ENCODE results near the gene EIF3B.
A peak's percentile ranks its signal among the peaks of the same experiment; 100 is the strongest.
"Not testable (repeated sequence)": the region's sequence is repeated elsewhere in the genome, so short reads cannot be mapped to it uniquely, and the experiment has no call there.

EIF3B gene

GRCh38 chr7:2325162-2325561 is 29.5 kb upstream of the EIF3B start:
- Histone ChIP-seq H3K4me1 (ENCODE audit: insufficient read depth, low read length) (no peaks in the 10 kb centered on the region), H3K36me3 (ENCODE audit: insufficient read depth, low read length) (no peaks in the 10 kb centered on the region), H3K9ac (ENCODE audit: low read depth, low read length) (no peak overlapping the region), H3K9me3 (ENCODE audit: control insufficient read depth, insufficient read depth, low read length) (no peaks in the 10 kb centered on the region)

- no peaks in the 10 kb centered on the region for H3K9me3 ChIP-seq (ENCODE audit: control insufficient read depth, insufficient read depth, low read length)
- H3K9ac ChIP-seq (ENCODE audit: low read depth, low read length) = no peak overlapping the region
- no peaks in the 10 kb centered on the region for H3K4me1 ChIP-seq (ENCODE audit: insufficient read depth, low read length)
- no peaks in the 10 kb centered on the region for H3K36me3 ChIP-seq (ENCODE audit: insufficient read depth, low read length)
Observed at GRCh38 chr7:2326951-2327350, 27.7 kb upstream of the EIF3B start.

- Histone ChIP-seq H3K4me1 (ENCODE audit: insufficient read depth, low read length) (no peaks in the 10 kb centered on the region), H3K9ac (ENCODE audit: low read depth, low read length) (no peak overlapping the region), H3K9me3 (ENCODE audit: control insufficient read depth, insufficient read depth, low read length) (no peaks in the 10 kb centered on the region), H3K36me3 (ENCODE audit: insufficient read depth, low read length) (no peaks in the 10 kb centered on the region)
Observed at GRCh38 chr7:2330493-2330892, 24.1 kb upstream of the EIF3B start.

GRCh38 chr7:2331707-2332106 is 22.9 kb upstream of the EIF3B start:
- Histone ChIP-seq H3K9ac (ENCODE audit: low read depth, low read length) (no peak overlapping the region), H3K36me3 (ENCODE audit: insufficient read depth, low read length) (no peaks in the 10 kb centered on the region), H3K9me3 (ENCODE audit: control insufficient read depth, insufficient read depth, low read length) (no peaks in the 10 kb centered on the region), H3K4me1 (ENCODE audit: insufficient read depth, low read length) (no peaks in the 10 kb centered on the region)

- not testable (repeated sequence) for H3K4me1 ChIP-seq (ENCODE audit: insufficient read depth, low read length); H3K9me3 ChIP-seq (ENCODE audit: control insufficient read depth, insufficient read depth, low read length); H3K9ac ChIP-seq (ENCODE audit: low read depth, low read length); H3K36me3 ChIP-seq (ENCODE audit: insufficient read depth, low read length)
Observed at GRCh38 chr7:2332606-2333231, 21.9 kb upstream of the EIF3B start.

GRCh38 chr7:2336626-2337299 is 17.9 kb upstream of the EIF3B start:
- Histone ChIP-seq H3K9me3 (ENCODE audit: control insufficient read depth, insufficient read depth, low read length) (no peaks in the 10 kb centered on the region), H3K9ac (ENCODE audit: low read depth, low read length) (no peak overlapping the region), H3K4me1 (ENCODE audit: insufficient read depth, low read length) (no peaks in the 10 kb centered on the region), H3K36me3 (ENCODE audit: insufficient read depth, low read length) (no peaks in the 10 kb centered on the region)

GRCh38 chr7:2347351-2348063 is 7.1 kb upstream of the EIF3B start:
- H3K36me3 ChIP-seq (ENCODE audit: insufficient read depth, low read length); H3K9me3 ChIP-seq (ENCODE audit: control insufficient read depth, insufficient read depth, low read length); H3K4me1 ChIP-seq (ENCODE audit: insufficient read depth, low read length); H3K9ac ChIP-seq (ENCODE audit: low read depth, low read length): not testable (repeated sequence)

- Histone ChIP-seq H3K9me3 (ENCODE audit: control insufficient read depth, insufficient read depth, low read length) (no peaks in the 10 kb centered on the region), H3K9ac (ENCODE audit: low read depth, low read length) (no peak overlapping the region), H3K4me1 (ENCODE audit: insufficient read depth, low read length) (no peaks in the 10 kb centered on the region), H3K36me3 (ENCODE audit: insufficient read depth, low read length) (no peaks in the 10 kb centered on the region)
Observed at GRCh38 chr7:2350055-2350454, 4.6 kb upstream of the EIF3B start.

GRCh38 chr7:2350861-2351260 is 3.8 kb upstream of the EIF3B start:
- no peaks in the 10 kb centered on the region for H3K9me3 ChIP-seq (ENCODE audit: control insufficient read depth, insufficient read depth, low read length)
- no peaks in the 10 kb centered on the region for H3K4me1 ChIP-seq (ENCODE audit: insufficient read depth, low read length)
- no peaks in the 10 kb centered on the region for H3K36me3 ChIP-seq (ENCODE audit: insufficient read depth, low read length)
- no peak overlapping the region for H3K9ac ChIP-seq (ENCODE audit: low read depth, low read length)

- Histone ChIP-seq H3K9me3 (ENCODE audit: control insufficient read depth, insufficient read depth, low read length) (no peaks in the 10 kb centered on the region), H3K9ac (ENCODE audit: low read depth, low read length) (peak overlapping the region; percentile 98), H3K4me1 (ENCODE audit: insufficient read depth, low read length) (no peaks in the 10 kb centered on the region), H3K36me3 (ENCODE audit: insufficient read depth, low read length) (no peaks in the 10 kb centered on the region; the same call in 1 of the 2 replicates)
Observed at GRCh38 chr7:2353113-2353935, 1.3 kb upstream of the EIF3B start.

- peak overlapping the region; percentile 98 for H3K9ac ChIP-seq (ENCODE audit: low read depth, low read length)
- no peaks in the 10 kb centered on the region for H3K9me3 ChIP-seq (ENCODE audit: control insufficient read depth, insufficient read depth, low read length)
- H3K4me1 ChIP-seq (ENCODE audit: insufficient read depth, low read length) = no peaks in the 10 kb centered on the region
- no peaks in the 10 kb centered on the region; the same call in 1 of the 2 replicates for H3K36me3 ChIP-seq (ENCODE audit: insufficient read depth, low read length)
Observed at GRCh38 chr7:2353936-2354185, 766 bp upstream of the EIF3B start.

GRCh38 chr7:2354939-2355704 is 495 bp downstream of the EIF3B start:
- Histone ChIP-seq H3K9me3 (ENCODE audit: control insufficient read depth, insufficient read depth, low read length) (no peaks in the 10 kb centered on the region), H3K36me3 (ENCODE audit: insufficient read depth, low read length) (no peaks in the 10 kb centered on the region; the same call in 1 of the 2 replicates), H3K9ac (ENCODE audit: low read depth, low read length) (peak overlapping the region; percentile 98), H3K4me1 (ENCODE audit: insufficient read depth, low read length) (no peaks in the 10 kb centered on the region)

- Histone ChIP-seq H3K36me3 (ENCODE audit: insufficient read depth, low read length) (peaks cover 4% of the 10 kb centered on the region), H3K4me1 (ENCODE audit: insufficient read depth, low read length) (no peaks in the 10 kb centered on the region), H3K9me3 (ENCODE audit: control insufficient read depth, insufficient read depth, low read length) (no peaks in the 10 kb centered on the region), H3K9ac (ENCODE audit: low read depth, low read length) (peak overlapping the region; percentile 98)
Observed at GRCh38 chr7:2355705-2356008, 1.0 kb downstream of the EIF3B start.

GRCh38 chr7:2357165-2357564 is 2.5 kb downstream of the EIF3B start:
- H3K36me3 ChIP-seq (ENCODE audit: insufficient read depth, low read length) = peaks cover 5% of the 10 kb centered on the region
- no peak overlapping the region for H3K9ac ChIP-seq (ENCODE audit: low read depth, low read length)
- H3K4me1 ChIP-seq (ENCODE audit: insufficient read depth, low read length) = no peaks in the 10 kb centered on the region
- H3K9me3 ChIP-seq (ENCODE audit: control insufficient read depth, insufficient read depth, low read length) = no peaks in the 10 kb centered on the region

Data from ES-I3 (cell line).